HG03039 (cell line): ENCODE measurements around the gene TP53INP2.
"Not testable (repeated sequence)": the region's sequence is repeated elsewhere in the genome, so short reads cannot be mapped to it uniquely, and the experiment has no call there.

Experiments used
- ATAC-seq: cut with Tn5 transposase; IDR thresholded peaks from one replicate; pipeline ENCODE4 v1.9.1; 2021; ENCODE audit warnings: mild to moderate bottlenecking, moderate library complexity; ENCODE audit not compliant: unreplicated experiment

Gene TP53INP2

GRCh38 chr20:34720266-34720665, 16.1 kb downstream of the TP53INP2 start:
- ATAC-seq: no peak

GRCh38 chr20:34722560-34722959, 18.4 kb downstream of the TP53INP2 start:
- not testable (repeated sequence) for ATAC-seq

- no peak for ATAC-seq
Observed at GRCh38 chr20:34724172-34724571, 20.0 kb downstream of the TP53INP2 start.

- ATAC-seq: no peak
Observed at GRCh38 chr20:34729416-34729815, 25.3 kb downstream of the TP53INP2 start.

- no peak for ATAC-seq
Observed at GRCh38 chr20:34732523-34732922, 28.4 kb downstream of the TP53INP2 start.

GRCh38 chr20:34736106-34736735, 32.1 kb downstream of the TP53INP2 start:
- no peak for ATAC-seq

- no peak for ATAC-seq
Observed at GRCh38 chr20:34743039-34743438, 38.9 kb downstream of the TP53INP2 start.

- ATAC-seq: no peak
Observed at GRCh38 chr20:34744340-34744739, 40.2 kb downstream of the TP53INP2 start.

- ATAC-seq: no peak
Observed at GRCh38 chr20:34744847-34745246, 40.7 kb downstream of the TP53INP2 start.

GRCh38 chr20:34746674-34747073, 42.5 kb downstream of the TP53INP2 start:
- ATAC-seq: no peak

- ATAC-seq: no peak
Observed at GRCh38 chr20:34747479-34747878, 43.3 kb downstream of the TP53INP2 start.

- ATAC-seq: no peak
Observed at GRCh38 chr20:34748709-34749108, 44.6 kb downstream of the TP53INP2 start.

- no peak for ATAC-seq
Observed at GRCh38 chr20:34750484-34750883, 46.3 kb downstream of the TP53INP2 start.

- ATAC-seq: no peak
Observed at GRCh38 chr20:34751453-34751852, 47.3 kb downstream of the TP53INP2 start.

- ATAC-seq: no peak
Observed at GRCh38 chr20:34753706-34754461, 49.7 kb downstream of the TP53INP2 start.

GRCh38 chr20:34754611-34755010, 50.5 kb downstream of the TP53INP2 start:
- no peak for ATAC-seq

- ATAC-seq: no peak
Observed at GRCh38 chr20:34755367-34755766, 51.2 kb downstream of the TP53INP2 start.

- no peak for ATAC-seq
Observed at GRCh38 chr20:34762031-34762555, 57.9 kb downstream of the TP53INP2 start.
